T-cell (primary cell): ENCODE results near the gene TAB2. TPM values are rescaled to one million over a fixed set of nuclear protein-coding genes. Genes with fewer than 3 reads are reported as not detected.

Experiments used
- ATAC-seq, 4 experiments: fragments of 200-7000 bp in 3 of 4; fragments of 150-1000 bp in 1 of 4; cut with Tn5 transposase; replicated peaks in 1 of 4; 1 replicate in 3 of 4; 2 replicates in 1 of 4; pipeline ENCODE4 v1.10.0; 2021; ENCODE audit warnings: moderate library complexity in 3 of 4, mild to moderate bottlenecking in 2 of 4, moderate number of reproducible peaks in 1 of 4
- CTCF ChIA-PET, 2 donors: fragments of 300-600 bp; sonication (Branson Sonifier 250); formaldehyde crosslinking; loops; one replicate each; lab custom pipeline; 2022; ENCODE audit warnings: antibody characterized with exemption in 2 of 2; lab: Charles Lee
- POLR2A ChIA-PET, 2 donors: fragments of 300-600 bp; sonication (Branson Sonifier 250); formaldehyde crosslinking; loops; one replicate each; lab custom pipeline; 2022; ENCODE audit warnings: antibody characterized with exemption in 2 of 2; lab: Charles Lee
- DNase-seq, 35 experiments: peaks; one replicate each; pipeline versions ENCODE4 v3.0.0 to v3.0.0-alpha.2; 2013 to 2023
- H3K27ac ChIP-seq: one replicate; pipeline ENCODE4 v1.5.1; 2013; ENCODE audit warnings: low read length
- H3K27me3 ChIP-seq, 2 experiments: replicated peaks in 1 of 2; 1 replicate in 1 of 2; 2 replicates in 1 of 2; pipeline versions ENCODE4 v1.6.1 to v1.7.0; 2013; ENCODE audit warnings: low read length in 1 of 2, mixed read lengths in 1 of 2; ENCODE audit not compliant: control insufficient read depth in 2 of 2, insufficient read depth in 2 of 2; ENCODE audit errors: extremely low read depth in 1 of 2
- H3K36me3 ChIP-seq, 2 donors: 1 replicate in 1 of 2; 2 replicates in 1 of 2; pipeline versions ENCODE4 v1.6.1 to v1.7.0; 2013; ENCODE audit warnings: low read length in 1 of 2; ENCODE audit not compliant: control insufficient read depth in 2 of 2, insufficient read depth in 1 of 2; ENCODE audit errors: extremely low read depth in 1 of 2
- H3K4me1 ChIP-seq, 2 experiments: 1 replicate in 1 of 2; 2 replicates in 1 of 2; pipeline versions ENCODE4 v1.6.1 to v1.7.0; 2013; ENCODE audit warnings: low read length in 2 of 2, mixed read lengths in 1 of 2; ENCODE audit not compliant: insufficient read depth in 2 of 2, control insufficient read depth in 1 of 2; ENCODE audit errors: extremely low read depth in 1 of 2
- H3K4me3 ChIP-seq, 2 donors: 1 replicate in 1 of 2; 2 replicates in 1 of 2; pipeline versions ENCODE4 v1.5.1 to v1.7.0; 2013; ENCODE audit warnings: mild to moderate bottlenecking in 2 of 2, low read length in 1 of 2, moderate library complexity in 1 of 2; ENCODE audit not compliant: control insufficient read depth in 1 of 2; ENCODE audit errors: extremely low read depth in 1 of 2
- H3K9me3 ChIP-seq: 2 replicates; pipeline ENCODE4 v1.7.0; 2013
- H3K27ac Mint-ChIP-seq, 2 donors: one replicate each; pipeline ENCODE4 v1.8.0; 2020 to 2021; ENCODE audit warnings: mild to moderate bottlenecking in 2 of 2, mixed read lengths in 2 of 2
- H3K27me3 Mint-ChIP-seq, 2 donors: one replicate each; pipeline ENCODE4 v1.8.0; 2021 to 2022; ENCODE audit warnings: mixed read lengths in 2 of 2
- H3K36me3 Mint-ChIP-seq: one replicate; pipeline ENCODE4 v1.8.0; 2021; ENCODE audit warnings: mixed read lengths
- H3K4me1 Mint-ChIP-seq, 3 donors: one replicate each; pipeline ENCODE4 v1.8.0; 2020 to 2022; ENCODE audit warnings: mixed read lengths in 3 of 3, mild to moderate bottlenecking in 1 of 3
- H3K4me3 Mint-ChIP-seq, 3 donors: one replicate each; pipeline ENCODE4 v1.8.0; 2020 to 2022; ENCODE audit warnings: mild to moderate bottlenecking in 3 of 3, mixed read lengths in 3 of 3, moderate library complexity in 3 of 3
- H3K9me3 Mint-ChIP-seq, 3 donors: one replicate each; pipeline ENCODE4 v1.8.0; 2020 to 2022; ENCODE audit warnings: mixed read lengths in 3 of 3
- WGBS: methylation state at CpG from one replicate; pipeline ENCODE4 v1.1.5; 2013; ENCODE audit warnings: missing lambda C conversion rate; ENCODE audit not compliant: insufficient coverage; 5-methylcytosine and 5-hydroxymethylcytosine counted together
- total RNA-seq, 35 experiments: library from RNA in 6 of 35; stranded (reverse) in 6 of 35; fragments of 120-200 nt in 1 of 35; gene quantifications; one replicate each; pipeline versions ENCODE4 v1.2.1 to v1.2.4 and lab custom pipeline; 2013 to 2026

TAB2 gene
- total RNA-seq, 5 donors from 2014 or later (not counting 1 experiment from before 2014, with no cell fraction given): 128 to 160 (median 146) TPM

GRCh38 chr6:149403534-149403933 is 86.0 kb downstream of the TAB2 start:
- POLR2A ChIA-PET: no interaction called here
- no peaks in the 10 kb centered on the region for H3K27me3 Mint-ChIP-seq
- H3K36me3 Mint-ChIP-seq: peaks cover 61% of the 10 kb centered on the region
- peak overlapping the region; percentile 68 to 87 for H3K27ac Mint-ChIP-seq
- no peak overlapping the region for H3K27ac ChIP-seq
- H3K27me3 ChIP-seq: no peaks in the 10 kb centered on the region
- H3K4me1 ChIP-seq: no peaks in the 10 kb centered on the region
- CTCF ChIA-PET: no interaction called here
- H3K4me1 Mint-ChIP-seq: peaks cover 7 to 27% (median 19%) of the 10 kb centered on the region in 3 donors
- H3K9me3 Mint-ChIP-seq: no peaks in the 10 kb centered on the region
- WGBS: 100% methylated on average over 2 of the region's 3 CpGs
- ATAC-seq: no peak
- no peak overlapping the region for H3K4me3 Mint-ChIP-seq
- no peaks in the 10 kb centered on the region for H3K9me3 ChIP-seq
- DNase-seq: no peak
- no peak overlapping the region for H3K4me3 ChIP-seq
- H3K36me3 ChIP-seq: peaks cover 0 to 28% of the 10 kb centered on the region in 2 donors

- H3K36me3 ChIP-seq: peaks cover 0 to 24% of the 10 kb centered on the region in 2 donors
These were observed 88.6 kb downstream of the TAB2 start for GRCh38 chr6:149405823-149406765.

GRCh38 chr6:149409617-149410016 is 92.1 kb downstream of the TAB2 start:
- Histone ChIP-seq H3K36me3 (peaks cover 0 to 21% of the 10 kb centered on the region in 2 donors), H3K27me3 (no peaks in the 10 kb centered on the region), H3K4me1 (no peaks in the 10 kb centered on the region), H3K9me3 (no peaks in the 10 kb centered on the region), H3K4me3 (no peak overlapping the region), H3K27ac (no peak overlapping the region)
- POLR2A ChIA-PET: interaction anchor here in 1 of 2 donors (0.6 kb wide), 1 partner anchor 365 kb away, joined by 4 read pairs; no protein-coding TSS in a partner anchor
- WGBS: 100% methylated on average over 1 of the region's 3 CpGs
- CTCF ChIA-PET: interaction anchor here in 1 of 2 donors (0.6 kb wide), 1 partner anchor 22 kb away, joined by 3 read pairs; no protein-coding TSS in a partner anchor
- Mint-ChIP-seq H3K27me3 (no peaks in the 10 kb centered on the region), H3K27ac (peak overlapping the region in 1 of 2 donors; percentile 28), H3K4me1 (peaks cover 8 to 11% (median 9%) of the 10 kb centered on the region in 3 donors), H3K9me3 (peaks cover 0 to under 1% (median 0%) of the 10 kb centered on the region in 3 donors), H3K36me3 (peaks cover 48% of the 10 kb centered on the region), H3K4me3 (no peak overlapping the region)
- DNase-seq: no peak
- ATAC-seq: no peak

More at GRCh38 chr6:149405823-149406765, 88.6 kb downstream of the TAB2 start:
- no peak overlapping the region for H3K4me3 ChIP-seq
- Mint-ChIP-seq H3K4me1 (peaks cover 7 to 27% (median 19%) of the 10 kb centered on the region in 3 donors), H3K4me3 (no peak overlapping the region), H3K27me3 (no peaks in the 10 kb centered on the region), H3K9me3 (no peaks in the 10 kb centered on the region), H3K27ac (peak overlapping the region; percentile 57 to 74), H3K36me3 (peaks cover 62% of the 10 kb centered on the region)
- WGBS: 100% methylated on average over 2 of the region's 5 CpGs
- ChIA-PET CTCF (no interaction called here), POLR2A (no interaction called here)
- no peaks in the 10 kb centered on the region for H3K27me3 ChIP-seq
- DNase-seq (no peak), ATAC-seq (no peak)
- no peaks in the 10 kb centered on the region for H3K4me1 ChIP-seq
- no peaks in the 10 kb centered on the region for H3K9me3 ChIP-seq
- no peak overlapping the region for H3K27ac ChIP-seq

- peaks cover 45% of the 10 kb centered on the region for H3K36me3 Mint-ChIP-seq
- peaks cover 0 to 21% of the 10 kb centered on the region in 2 donors for H3K36me3 ChIP-seq
- H3K4me3 Mint-ChIP-seq: no peak overlapping the region
- no peaks in the 10 kb centered on the region for H3K27me3 ChIP-seq
- H3K27ac ChIP-seq: no peak overlapping the region
- CTCF ChIA-PET: no interaction called here
- no peak for ATAC-seq
- POLR2A ChIA-PET: no interaction called here
- DNase-seq: no peak
- peak overlapping the region; percentile 16 to 77 for H3K27ac Mint-ChIP-seq
- H3K9me3 ChIP-seq: no peaks in the 10 kb centered on the region
- no peak overlapping the region for H3K4me3 ChIP-seq
- H3K4me1 ChIP-seq: no peaks in the 10 kb centered on the region
- H3K4me1 Mint-ChIP-seq: peaks cover 1 to 10% (median 3%) of the 10 kb centered on the region in 3 donors
- no peaks in the 10 kb centered on the region for H3K27me3 Mint-ChIP-seq
- peaks cover 0 to 7% (median 0%) of the 10 kb centered on the region in 3 donors for H3K9me3 Mint-ChIP-seq
These were observed 93.0 kb downstream of the TAB2 start for GRCh38 chr6:149410557-149410956.

GRCh38 chr6:149414009-149414408 is 96.5 kb downstream of the TAB2 start:
- H3K36me3 ChIP-seq: peaks cover 0 to 17% of the 10 kb centered on the region in 2 donors
- H3K27ac Mint-ChIP-seq: peak overlapping the region; percentile 36 to 55
- no CpG with 5 or more reads among the region's 4 CpGs for WGBS
- no peaks in the 10 kb centered on the region for H3K27me3 ChIP-seq
- H3K4me3 Mint-ChIP-seq: no peak overlapping the region
- no peaks in the 10 kb centered on the region for H3K9me3 ChIP-seq
- peaks cover 44% of the 10 kb centered on the region for H3K36me3 Mint-ChIP-seq
- H3K4me1 Mint-ChIP-seq: peaks cover 0 to 12% (median 4%) of the 10 kb centered on the region in 3 donors
- no peak for ATAC-seq
- no peaks in the 10 kb centered on the region for H3K4me1 ChIP-seq
- ChIA-PET POLR2A (interaction anchor here in 1 of 2 donors (0.5 kb wide), 1 partner anchor 17 kb away, joined by 3 read pairs; no protein-coding TSS in a partner anchor), CTCF (interaction anchor here in 1 of 2 donors (0.6 kb wide), 1 partner anchor 45 kb away, joined by 4 read pairs; no protein-coding TSS in a partner anchor)
- no peaks in the 10 kb centered on the region for H3K27me3 Mint-ChIP-seq
- no peak overlapping the region for H3K4me3 ChIP-seq
- peaks cover 0 to 20% (median 4%) of the 10 kb centered on the region in 3 donors for H3K9me3 Mint-ChIP-seq
- H3K27ac ChIP-seq: no peak overlapping the region
- no peak for DNase-seq

GRCh38 chr6:149414821-149415220 is 97.3 kb downstream of the TAB2 start:
- Mint-ChIP-seq H3K4me3 (no peak overlapping the region), H3K36me3 (peaks cover 39% of the 10 kb centered on the region), H3K27ac (peak overlapping the region; percentile 14 to 52), H3K4me1 (peaks cover 0 to 14% (median 4%) of the 10 kb centered on the region in 3 donors), H3K9me3 (peaks cover 0 to 20% (median 4%) of the 10 kb centered on the region in 3 donors), H3K27me3 (no peaks in the 10 kb centered on the region)
- ChIA-PET POLR2A (no interaction called here), CTCF (no interaction called here)
- WGBS: 60% methylated on average over 1 of the region's 4 CpGs
- H3K9me3 ChIP-seq: no peaks in the 10 kb centered on the region
- no peak overlapping the region for H3K4me3 ChIP-seq
- peaks cover 0 to 11% of the 10 kb centered on the region in 2 donors for H3K36me3 ChIP-seq
- H3K4me1 ChIP-seq: no peaks in the 10 kb centered on the region
- H3K27ac ChIP-seq: no peak overlapping the region
- H3K27me3 ChIP-seq: no peaks in the 10 kb centered on the region
- no peak for ATAC-seq
- no peak for DNase-seq
